GM23338 (cell line): ENCODE data around the gene MVB12B. TPM values are rescaled to one million over a fixed set of nuclear protein-coding genes. Genes with fewer than 3 reads are reported as not detected.

Experiments used
- ATAC-seq: fragments of 200-7000 bp; cut with Tn5 transposase; 3 replicates; pipeline ENCODE4 v1.9.1; 2020
- DNase-seq: peaks from one replicate; pipeline ENCODE4 v3.0.0-alpha.2; 2015; ENCODE audit warnings: low spot score
- H2AFZ ChIP-seq: fragments of 200-600 bp; sonication (generic); 2 replicates; pipeline ENCODE4 v1.8.0; 2016; ENCODE audit warnings: antibody characterized with exemption, mild to moderate bottlenecking, moderate library complexity
- H3F3A ChIP-seq: fragments of 200-600 bp; sonication (generic); replicated peaks from 2 replicates; pipeline ENCODE4 v1.8.0; 2017; ENCODE audit warnings: antibody characterized with exemption, mixed run types, low read depth
- H3K27ac ChIP-seq: fragments of 200-600 bp; sonication (generic); 2 replicates; pipeline ENCODE4 v1.6.1; 2016; ENCODE audit warnings: low read depth
- H3K27me3 ChIP-seq: fragments of 200-600 bp; sonication (generic); 2 replicates; pipeline ENCODE4 v1.8.0; 2016; ENCODE audit warnings: mild to moderate bottlenecking, mixed run types, moderate library complexity; ENCODE audit not compliant: insufficient read depth
- H3K36me3 ChIP-seq: fragments of 200-600 bp; sonication (generic); 2 replicates; pipeline ENCODE4 v1.8.0; 2016; ENCODE audit warnings: mild to moderate bottlenecking; ENCODE audit not compliant: insufficient read depth
- H3K4me1 ChIP-seq: fragments of 200-600 bp; sonication (generic); 2 replicates; pipeline ENCODE4 v1.8.0; 2016; ENCODE audit warnings: mild to moderate bottlenecking, moderate library complexity; ENCODE audit not compliant: insufficient read depth
- H3K4me2 ChIP-seq: fragments of 200-600 bp; sonication (generic); 2 replicates; pipeline ENCODE4 v1.7.1; 2017; ENCODE audit warnings: mixed run types
- H3K4me3 ChIP-seq: fragments of 200-600 bp; sonication (generic); 2 replicates; pipeline ENCODE4 v1.6.1; 2016; ENCODE audit warnings: mixed run types
- H3K79me2 ChIP-seq: fragments of 200-600 bp; sonication (generic); replicated peaks from 2 replicates; pipeline ENCODE4 v1.8.0; 2017; ENCODE audit warnings: mild to moderate bottlenecking; ENCODE audit not compliant: insufficient read depth
- H3K9me2 ChIP-seq: fragments of 200-600 bp; sonication (generic); 2 replicates; pipeline ENCODE4 v1.8.0; 2017; ENCODE audit not compliant: insufficient read depth
- H4K20me1 ChIP-seq: fragments of 200-600 bp; sonication (generic); replicated peaks from 2 replicates; pipeline ENCODE4 v1.8.0; 2017; ENCODE audit warnings: mild to moderate bottlenecking; ENCODE audit not compliant: insufficient read depth
- H3K27ac Mint-ChIP-seq: 2 replicates; pipeline ENCODE4 v1.8.0; 2020; ENCODE audit warnings: inconsistent platforms, mild to moderate bottlenecking, moderate library complexity, mixed read lengths
- H3K27me3 Mint-ChIP-seq: 3 replicates; pipeline ENCODE4 v1.8.0; 2022; ENCODE audit warnings: low read depth, mild to moderate bottlenecking, moderate library complexity, mixed read lengths, inconsistent platforms; ENCODE audit not compliant: insufficient read depth, poor library complexity
- H3K36me3 Mint-ChIP-seq: 3 replicates; pipeline ENCODE4 v1.8.0; 2021; ENCODE audit warnings: low read depth, mild to moderate bottlenecking, inconsistent platforms, moderate library complexity, mixed read lengths
- H3K4me1 Mint-ChIP-seq: 3 replicates; pipeline ENCODE4 v1.8.0; 2020; ENCODE audit warnings: mild to moderate bottlenecking, inconsistent platforms, mixed read lengths
- H3K4me3 Mint-ChIP-seq: 3 replicates; pipeline ENCODE4 v1.8.0; 2021; ENCODE audit warnings: moderate library complexity, mild to moderate bottlenecking, inconsistent platforms, mixed read lengths
- H3K9me3 Mint-ChIP-seq: 3 replicates; pipeline ENCODE4 v1.8.0; 2020; ENCODE audit warnings: moderate library complexity, mild to moderate bottlenecking, inconsistent platforms, mixed read lengths
- CREB1 ChIP-seq: fragments of 250-450 bp; sonication (Bioruptor Pico); IDR thresholded peaks from 2 replicates; pipeline ENCODE4 v1.5.0; 2020; ENCODE audit warnings: low read depth, mild to moderate bottlenecking, moderate library complexity
- EZH2 ChIP-seq: fragments of 200-600 bp; sonication (generic); IDR thresholded peaks from one replicate; pipeline ENCODE4 v1.8.0; 2017; ENCODE audit warnings: antibody characterized with exemption, mild to moderate bottlenecking, low read depth; ENCODE audit not compliant: unreplicated experiment
- EZH2phosphoT487 ChIP-seq: fragments of 200-600 bp; sonication (generic); IDR thresholded peaks from one replicate; pipeline ENCODE4 v1.8.1; 2018; ENCODE audit warnings: antibody characterized with exemption; ENCODE audit not compliant: unreplicated experiment
- JUNB ChIP-seq: IDR thresholded peaks from one replicate; pipeline ENCODE4 v1.6.1; 2016; ENCODE audit warnings: antibody characterized with exemption; ENCODE audit not compliant: unreplicated experiment
- NANOG ChIP-seq: IDR thresholded peaks from 2 replicates; pipeline ENCODE4 v1.6.1; 2016; ENCODE audit warnings: antibody characterized with exemption, borderline replicate concordance
- POLR2AphosphoS5 ChIP-seq: IDR thresholded peaks from 2 replicates; pipeline ENCODE4 v1.6.1; 2016; ENCODE audit warnings: antibody characterized with exemption, low read depth
- STAT1 ChIP-seq: IDR thresholded peaks from one replicate; pipeline ENCODE4 v1.6.1; 2016; ENCODE audit warnings: antibody characterized with exemption; ENCODE audit not compliant: unreplicated experiment
- ZNF114 ChIP-seq: fragments of 250-450 bp; sonication (Bioruptor Pico); IDR thresholded peaks from 2 replicates; pipeline ENCODE4 v1.5.0; 2020; ENCODE audit warnings: mild to moderate bottlenecking, moderate library complexity
- ZNF331 ChIP-seq: fragments of 250-450 bp; sonication (Bioruptor Pico); IDR thresholded peaks from 2 replicates; pipeline ENCODE4 v1.5.0; 2020; ENCODE audit warnings: low read depth, mild to moderate bottlenecking, moderate library complexity
- polyA plus RNA-seq: library from polyadenylated mRNA; unstranded; fragments of >200 nt; fragmentation: Nextera tagmentation; extraction: Ambion mirVana; gene quantifications from 2 replicates; pipeline ENCODE4 v1.2.1, GENCODE V29; 2016
- total RNA-seq: library from RNA; depleted of rRNA; stranded (reverse); fragments of >200 nt; shearing (Covaris generic); gene quantifications from 2 replicates; pipeline ENCODE4 v1.2.3, GENCODE V29; 2014
- TF ChIP-seq, protein P1 (sequence below): IDR thresholded peaks from one replicate; pipeline ENCODE4 v1.6.1; 2018; ENCODE audit warnings: antibody characterized with exemption; ENCODE audit not compliant: unreplicated experiment
- TF ChIP-seq, protein P2 (sequence below), 2 experiments: fragments of 200-600 bp in 1 of 2; sonication (generic) in 1 of 2; conservative IDR thresholded peaks; 2 replicates each; pipeline versions ENCODE4 v1.5.1 to v1.6.1; 2016 to 2017; ENCODE audit warnings: antibody characterized with exemption in 2 of 2, low read depth in 2 of 2, mild to moderate bottlenecking in 2 of 2, moderate library complexity in 1 of 2
- TF ChIP-seq, protein P3 (sequence below): IDR thresholded peaks from 2 replicates; pipeline ENCODE4 v1.6.1; 2016; ENCODE audit warnings: antibody characterized with exemption

MVB12B gene
- total and polyA plus RNA-seq, 2 experiments from 2014 or later, result 1.9 to 6.6 TPM

DNA sequence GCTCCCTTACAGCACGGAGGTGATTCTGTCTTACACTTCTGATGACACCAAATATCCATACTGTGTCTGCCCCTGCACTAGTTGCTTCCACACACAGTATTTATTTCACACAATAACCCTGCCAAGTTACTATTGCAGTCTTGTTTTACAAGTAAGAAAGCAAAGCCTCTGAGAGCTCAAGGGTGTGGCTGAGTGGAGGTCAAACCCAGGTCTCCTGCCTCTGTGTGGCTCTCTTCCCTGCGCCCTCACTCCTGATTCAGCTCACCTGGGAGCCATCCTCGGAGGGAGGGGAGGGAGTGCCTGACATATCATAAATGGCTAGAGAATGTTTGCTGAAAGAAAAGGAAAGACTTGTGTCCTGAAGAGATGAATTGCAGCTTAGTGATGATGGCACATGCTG is 41.0 kb downstream of the MVB12B start (continued):
- TF ChIP-seq CREB1 (CRISPR knock-in tag) (no peak), NANOG (no peak), EZH2phosphoT487 (no peak), ZNF331 (CRISPR knock-in tag) (no peak), EZH2 (no peak)
- TF ChIP-seq, protein P1, sequence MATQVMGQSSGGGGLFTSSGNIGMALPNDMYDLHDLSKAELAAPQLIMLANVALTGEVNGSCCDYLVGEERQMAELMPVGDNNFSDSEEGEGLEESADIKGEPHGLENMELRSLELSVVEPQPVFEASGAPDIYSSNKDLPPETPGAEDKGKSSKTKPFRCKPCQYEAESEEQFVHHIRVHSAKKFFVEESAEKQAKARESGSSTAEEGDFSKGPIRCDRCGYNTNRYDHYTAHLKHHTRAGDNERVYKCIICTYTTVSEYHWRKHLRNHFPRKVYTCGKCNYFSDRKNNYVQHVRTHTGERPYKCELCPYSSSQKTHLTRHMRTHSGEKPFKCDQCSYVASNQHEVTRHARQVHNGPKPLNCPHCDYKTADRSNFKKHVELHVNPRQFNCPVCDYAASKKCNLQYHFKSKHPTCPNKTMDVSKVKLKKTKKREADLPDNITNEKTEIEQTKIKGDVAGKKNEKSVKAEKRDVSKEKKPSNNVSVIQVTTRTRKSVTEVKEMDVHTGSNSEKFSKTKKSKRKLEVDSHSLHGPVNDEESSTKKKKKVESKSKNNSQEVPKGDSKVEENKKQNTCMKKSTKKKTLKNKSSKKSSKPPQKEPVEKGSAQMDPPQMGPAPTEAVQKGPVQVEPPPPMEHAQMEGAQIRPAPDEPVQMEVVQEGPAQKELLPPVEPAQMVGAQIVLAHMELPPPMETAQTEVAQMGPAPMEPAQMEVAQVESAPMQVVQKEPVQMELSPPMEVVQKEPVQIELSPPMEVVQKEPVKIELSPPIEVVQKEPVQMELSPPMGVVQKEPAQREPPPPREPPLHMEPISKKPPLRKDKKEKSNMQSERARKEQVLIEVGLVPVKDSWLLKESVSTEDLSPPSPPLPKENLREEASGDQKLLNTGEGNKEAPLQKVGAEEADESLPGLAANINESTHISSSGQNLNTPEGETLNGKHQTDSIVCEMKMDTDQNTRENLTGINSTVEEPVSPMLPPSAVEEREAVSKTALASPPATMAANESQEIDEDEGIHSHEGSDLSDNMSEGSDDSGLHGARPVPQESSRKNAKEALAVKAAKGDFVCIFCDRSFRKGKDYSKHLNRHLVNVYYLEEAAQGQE, result no peak

DNA sequence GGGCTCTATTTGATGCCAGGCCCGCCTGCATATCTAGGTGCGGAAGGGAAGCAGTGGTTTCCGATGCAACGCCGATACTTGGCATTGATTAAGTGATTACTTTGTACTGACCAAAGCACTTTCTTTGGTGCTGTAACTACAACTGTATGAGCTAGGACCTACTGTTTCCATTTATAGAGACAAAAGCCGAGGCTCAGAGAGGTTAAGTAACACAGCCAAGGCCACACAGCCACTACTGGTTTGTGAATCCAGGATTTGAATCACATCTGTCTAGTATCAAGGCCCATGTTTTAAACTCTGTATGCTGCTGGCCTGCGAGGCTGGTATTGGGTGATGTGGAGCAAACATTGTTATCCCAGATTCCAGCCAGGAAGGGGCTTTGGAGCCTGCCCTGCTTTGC is 41.4 kb downstream of the MVB12B start:
- no peaks in the 10 kb centered on the region for H3K36me3 ChIP-seq
- Mint-ChIP-seq H3K4me1 (peaks cover 26% of the 10 kb centered on the region), H3K9me3 (no peaks in the 10 kb centered on the region), H3K36me3 (no peaks in the 10 kb centered on the region), H3K4me3 (no peak overlapping the region), H3K27ac (no peak overlapping the region), H3K27me3 (peaks cover 3% of the 10 kb centered on the region)
- no peak overlapping the region for H3K27ac ChIP-seq
- H2AFZ ChIP-seq, result no peak overlapping the region
- H3K4me2 ChIP-seq, result no peak overlapping the region
- no peaks in the 10 kb centered on the region for H3K9me2 ChIP-seq
- TF ChIP-seq CREB1 (CRISPR knock-in tag) (no peak), STAT1 (no peak), EZH2phosphoT487 (no peak), POLR2AphosphoS5 (no peak), ZNF331 (CRISPR knock-in tag) (no peak), EZH2 (no peak), ZNF114 (CRISPR knock-in tag) (no peak), JUNB (no peak)
- TF ChIP-seq, protein P2, sequence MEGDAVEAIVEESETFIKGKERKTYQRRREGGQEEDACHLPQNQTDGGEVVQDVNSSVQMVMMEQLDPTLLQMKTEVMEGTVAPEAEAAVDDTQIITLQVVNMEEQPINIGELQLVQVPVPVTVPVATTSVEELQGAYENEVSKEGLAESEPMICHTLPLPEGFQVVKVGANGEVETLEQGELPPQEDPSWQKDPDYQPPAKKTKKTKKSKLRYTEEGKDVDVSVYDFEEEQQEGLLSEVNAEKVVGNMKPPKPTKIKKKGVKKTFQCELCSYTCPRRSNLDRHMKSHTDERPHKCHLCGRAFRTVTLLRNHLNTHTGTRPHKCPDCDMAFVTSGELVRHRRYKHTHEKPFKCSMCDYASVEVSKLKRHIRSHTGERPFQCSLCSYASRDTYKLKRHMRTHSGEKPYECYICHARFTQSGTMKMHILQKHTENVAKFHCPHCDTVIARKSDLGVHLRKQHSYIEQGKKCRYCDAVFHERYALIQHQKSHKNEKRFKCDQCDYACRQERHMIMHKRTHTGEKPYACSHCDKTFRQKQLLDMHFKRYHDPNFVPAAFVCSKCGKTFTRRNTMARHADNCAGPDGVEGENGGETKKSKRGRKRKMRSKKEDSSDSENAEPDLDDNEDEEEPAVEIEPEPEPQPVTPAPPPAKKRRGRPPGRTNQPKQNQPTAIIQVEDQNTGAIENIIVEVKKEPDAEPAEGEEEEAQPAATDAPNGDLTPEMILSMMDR (conservative IDR thresholded peaks at IDR 0.05; ENCODE audit: low read depth in 2 of 2), result no peak
- TF ChIP-seq, protein P3, sequence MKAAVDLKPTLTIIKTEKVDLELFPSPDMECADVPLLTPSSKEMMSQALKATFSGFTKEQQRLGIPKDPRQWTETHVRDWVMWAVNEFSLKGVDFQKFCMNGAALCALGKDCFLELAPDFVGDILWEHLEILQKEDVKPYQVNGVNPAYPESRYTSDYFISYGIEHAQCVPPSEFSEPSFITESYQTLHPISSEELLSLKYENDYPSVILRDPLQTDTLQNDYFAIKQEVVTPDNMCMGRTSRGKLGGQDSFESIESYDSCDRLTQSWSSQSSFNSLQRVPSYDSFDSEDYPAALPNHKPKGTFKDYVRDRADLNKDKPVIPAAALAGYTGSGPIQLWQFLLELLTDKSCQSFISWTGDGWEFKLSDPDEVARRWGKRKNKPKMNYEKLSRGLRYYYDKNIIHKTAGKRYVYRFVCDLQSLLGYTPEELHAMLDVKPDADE, result no peak
- TF ChIP-seq, protein P1, result no peak
- no peaks in the 10 kb centered on the region for H3K27me3 ChIP-seq
- DNase-seq (no peak), ATAC-seq (no peak)
- H3F3A ChIP-seq, result no peaks in the 10 kb centered on the region
- H4K20me1 ChIP-seq, result no peaks in the 10 kb centered on the region
- H3K79me2 ChIP-seq, result no peaks in the 10 kb centered on the region
- H3K4me1 ChIP-seq, result no peaks in the 10 kb centered on the region; the same call in 1 of the 2 replicates
- H3K4me3 ChIP-seq, result no peak overlapping the region
